Activated naive CD8-positive, alpha-beta T cell (primary cell): ENCODE results near the gene MUTYH.
"Not testable (repeated sequence)": the region's sequence is repeated elsewhere in the genome, so short reads cannot be mapped to it uniquely, and the experiment has no call there.

Experiments
- H3K27ac Mint-ChIP-seq: one replicate; pipeline ENCODE4 v1.8.0; 2021; ENCODE audit warnings: mixed read lengths
- H3K27me3 Mint-ChIP-seq: one replicate; pipeline ENCODE4 v1.8.0; 2021; ENCODE audit warnings: mixed read lengths
- H3K36me3 Mint-ChIP-seq: one replicate; pipeline ENCODE4 v1.8.0; 2021; ENCODE audit warnings: mixed read lengths
- H3K4me1 Mint-ChIP-seq: one replicate; pipeline ENCODE4 v1.8.0; 2021; ENCODE audit warnings: low read depth, mixed read lengths
- H3K4me3 Mint-ChIP-seq: one replicate; pipeline ENCODE4 v1.8.0; 2021; ENCODE audit warnings: mild to moderate bottlenecking, mixed read lengths
- H3K9me3 Mint-ChIP-seq: one replicate; pipeline ENCODE4 v1.8.0; 2021; ENCODE audit warnings: low read depth, mixed read lengths

The MUTYH gene

GRCh38 chr1:45284858-45285257, 55.4 kb downstream of the MUTYH start:
- H3K27me3 Mint-ChIP-seq, H3K4me1 Mint-ChIP-seq, H3K9me3 Mint-ChIP-seq, H3K36me3 Mint-ChIP-seq, H3K4me3 Mint-ChIP-seq, H3K27ac Mint-ChIP-seq: not testable (repeated sequence)

GRCh38 chr1:45282351-45282750, 57.9 kb downstream of the MUTYH start:
- no peak overlapping the region for H3K4me3 Mint-ChIP-seq
- H3K9me3 Mint-ChIP-seq = no peaks in the 10 kb centered on the region
- no peaks in the 10 kb centered on the region for H3K4me1 Mint-ChIP-seq
- H3K27me3 Mint-ChIP-seq = peaks cover 2% of the 10 kb centered on the region
- peaks cover 3% of the 10 kb centered on the region for H3K36me3 Mint-ChIP-seq
- no peak overlapping the region for H3K27ac Mint-ChIP-seq
